Measurements from ENCODE around the gene AFF3.

The AFF3 gene

GRCh38 chr2:100041385-100041784, 101.0 kb downstream of the AFF3 start:
- no peak for TF ChIP-seq POLR2A (IDR thresholded peaks at IDR 0.05; ENCODE audit: low read depth, low read length)
- FAIRE-seq (no peak), DNase-seq (ENCODE audit: insufficient read length, low spot score) (no peak)

GRCh38 chr2:100040906-100041305, 101.5 kb downstream of the AFF3 start:
- no peak for FAIRE-seq
- DNase-seq (ENCODE audit: insufficient read length, low spot score) = no peak
- no peak for TF ChIP-seq POLR2A (IDR thresholded peaks at IDR 0.05; ENCODE audit: low read depth, low read length)

GRCh38 chr2:100039291-100039980, 103.0 kb downstream of the AFF3 start:
- no peak for TF ChIP-seq POLR2A (IDR thresholded peaks at IDR 0.05; ENCODE audit: low read depth, low read length)
- FAIRE-seq = no peak
- no peak for DNase-seq (ENCODE audit: insufficient read length, low spot score)

GRCh38 chr2:100038011-100038410, 104.4 kb downstream of the AFF3 start:
- FAIRE-seq (no peak), DNase-seq (ENCODE audit: insufficient read length, low spot score) (no peak)
- no peak for TF ChIP-seq POLR2A (IDR thresholded peaks at IDR 0.05; ENCODE audit: low read depth, low read length)

GRCh38 chr2:100036793-100037192, 105.6 kb downstream of the AFF3 start:
- FAIRE-seq = no peak
- no peak for TF ChIP-seq POLR2A (IDR thresholded peaks at IDR 0.05; ENCODE audit: low read depth, low read length)
- no peak for DNase-seq (ENCODE audit: insufficient read length, low spot score)

- FAIRE-seq (no peak), DNase-seq (ENCODE audit: insufficient read length, low spot score) (no peak)
- TF ChIP-seq POLR2A (IDR thresholded peaks at IDR 0.05; ENCODE audit: low read depth, low read length) = no peak
These were observed 106.4 kb downstream of the AFF3 start for GRCh38 chr2:100036026-100036425.

- DNase-seq (ENCODE audit: insufficient read length, low spot score) = no peak
- no peak for TF ChIP-seq POLR2A (IDR thresholded peaks at IDR 0.05; ENCODE audit: low read depth, low read length)
- FAIRE-seq = no peak
These were observed 108.0 kb downstream of the AFF3 start for GRCh38 chr2:100034431-100034830.

- FAIRE-seq (no peak), DNase-seq (ENCODE audit: insufficient read length, low spot score) (no peak)
- no peak for TF ChIP-seq POLR2A (IDR thresholded peaks at IDR 0.05; ENCODE audit: low read depth, low read length)
These were observed 108.4 kb downstream of the AFF3 start for GRCh38 chr2:100033976-100034375.

GRCh38 chr2:100031604-100032003, 110.8 kb downstream of the AFF3 start:
- DNase-seq (ENCODE audit: insufficient read length, low spot score) = no peak
- FAIRE-seq = no peak
- no peak for TF ChIP-seq POLR2A (IDR thresholded peaks at IDR 0.05; ENCODE audit: low read depth, low read length)

- DNase-seq (ENCODE audit: insufficient read length, low spot score) (no peak), FAIRE-seq (peak; percentile 11)
These were observed 112.9 kb downstream of the AFF3 start for GRCh38 chr2:100029460-100029859.

GRCh38 chr2:100021791-100022340, 120.5 kb downstream of the AFF3 start:
- TF ChIP-seq POLR2A (IDR thresholded peaks at IDR 0.05; ENCODE audit: low read depth, low read length) = no peak
- FAIRE-seq = no peak
- DNase-seq (ENCODE audit: insufficient read length, low spot score) = no peak

More at GRCh38 chr2:100029460-100029859, 112.9 kb downstream of the AFF3 start:
- no peak for TF ChIP-seq POLR2A (IDR thresholded peaks at IDR 0.05; ENCODE audit: low read depth, low read length)

- TF ChIP-seq POLR2A (IDR thresholded peaks at IDR 0.05; ENCODE audit: low read depth, low read length) = no peak
- FAIRE-seq (no peak), DNase-seq (ENCODE audit: insufficient read length, low spot score) (no peak)
These were observed 122.9 kb downstream of the AFF3 start for GRCh38 chr2:100019499-100019898.

- TF ChIP-seq POLR2A (IDR thresholded peaks at IDR 0.05; ENCODE audit: low read depth, low read length) = no peak
- DNase-seq (ENCODE audit: insufficient read length, low spot score) = peak; percentile 42
- FAIRE-seq = no peak
These were observed 123.8 kb downstream of the AFF3 start for GRCh38 chr2:100018341-100019193.

- TF ChIP-seq POLR2A (IDR thresholded peaks at IDR 0.05; ENCODE audit: low read depth, low read length) = no peak
- DNase-seq (ENCODE audit: insufficient read length, low spot score) (no peak), FAIRE-seq (no peak)
These were observed 124.8 kb downstream of the AFF3 start for GRCh38 chr2:100017633-100018032.
